ENCODE results near the gene IFNL4.

DNA sequence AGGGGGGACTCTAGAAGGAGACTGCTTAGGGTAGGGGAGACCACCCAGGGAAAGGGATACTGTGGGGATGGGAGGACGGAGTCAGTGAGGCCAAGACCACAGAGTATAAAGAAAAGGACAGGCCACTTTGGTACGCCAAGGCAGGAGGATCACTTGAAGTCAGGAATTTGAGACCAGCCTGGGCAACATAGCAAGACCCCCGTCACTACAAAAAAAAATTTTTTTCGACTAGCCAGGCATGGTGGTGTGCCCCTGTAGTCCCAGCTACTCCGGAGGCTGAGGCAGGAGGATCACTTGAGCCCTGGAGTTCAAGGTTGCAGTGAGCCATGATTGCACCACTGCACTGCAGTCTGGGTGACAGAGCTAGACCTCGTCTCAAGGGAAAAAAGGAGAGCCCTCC lies 10.4 kb downstream of the IFNL4 start:
- TF ChIP-seq POLR2A (IDR thresholded peaks at IDR 0.05), result no peak
- TF ChIP-seq, protein P1, sequence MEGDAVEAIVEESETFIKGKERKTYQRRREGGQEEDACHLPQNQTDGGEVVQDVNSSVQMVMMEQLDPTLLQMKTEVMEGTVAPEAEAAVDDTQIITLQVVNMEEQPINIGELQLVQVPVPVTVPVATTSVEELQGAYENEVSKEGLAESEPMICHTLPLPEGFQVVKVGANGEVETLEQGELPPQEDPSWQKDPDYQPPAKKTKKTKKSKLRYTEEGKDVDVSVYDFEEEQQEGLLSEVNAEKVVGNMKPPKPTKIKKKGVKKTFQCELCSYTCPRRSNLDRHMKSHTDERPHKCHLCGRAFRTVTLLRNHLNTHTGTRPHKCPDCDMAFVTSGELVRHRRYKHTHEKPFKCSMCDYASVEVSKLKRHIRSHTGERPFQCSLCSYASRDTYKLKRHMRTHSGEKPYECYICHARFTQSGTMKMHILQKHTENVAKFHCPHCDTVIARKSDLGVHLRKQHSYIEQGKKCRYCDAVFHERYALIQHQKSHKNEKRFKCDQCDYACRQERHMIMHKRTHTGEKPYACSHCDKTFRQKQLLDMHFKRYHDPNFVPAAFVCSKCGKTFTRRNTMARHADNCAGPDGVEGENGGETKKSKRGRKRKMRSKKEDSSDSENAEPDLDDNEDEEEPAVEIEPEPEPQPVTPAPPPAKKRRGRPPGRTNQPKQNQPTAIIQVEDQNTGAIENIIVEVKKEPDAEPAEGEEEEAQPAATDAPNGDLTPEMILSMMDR (IDR thresholded peaks at IDR 0.05), result no peak

All from tibial nerve (tissue), 3 donors.